Keratinocyte (primary cell): Measurements from ENCODE around the gene BMPR1B. TPM values are rescaled to one million over a fixed set of nuclear protein-coding genes. Genes with fewer than 3 reads are reported as not detected.

Experiments used
- DNase-seq: peaks from one replicate; pipeline ENCODE4 v3.0.0-alpha.2; 2011; ENCODE audit warnings: low read depth, missing footprints, low spot score
- FAIRE-seq: peaks from 2 replicates; lab custom pipeline; 2011; peaks lifted over from hg19 to GRCh38; lab: Jason Lieb, UNC
- H2AFZ ChIP-seq: 2 replicates; pipeline ENCODE4 v1.6.0; 2012; ENCODE audit warnings: low read length, control low read depth, inconsistent platforms; ENCODE audit not compliant: control insufficient read depth
- H3K27ac ChIP-seq: 2 replicates; pipeline ENCODE4 v1.5.1; 2011; ENCODE audit warnings: low read length; ENCODE audit not compliant: control insufficient read depth, insufficient read depth
- H3K27me3 ChIP-seq: 3 replicates; pipeline ENCODE4 v1.6.0; 2011; ENCODE audit warnings: low read length; ENCODE audit not compliant: control insufficient read depth, insufficient read depth; ENCODE audit errors: extremely low read depth
- H3K36me3 ChIP-seq, 2 experiments: 2 replicates in 1 of 2; 3 replicates in 1 of 2; pipeline ENCODE4 v1.5.1; 2011; ENCODE audit warnings: low read length in 2 of 2, mild to moderate bottlenecking in 1 of 2; ENCODE audit not compliant: control insufficient read depth in 2 of 2, insufficient read depth in 2 of 2; ENCODE audit errors: extremely low read depth in 1 of 2
- H3K4me1 ChIP-seq: 3 replicates; pipeline ENCODE4 v1.5.1; 2011; ENCODE audit warnings: low read length; ENCODE audit not compliant: control insufficient read depth, insufficient read depth; ENCODE audit errors: extremely low read depth
- H3K4me2 ChIP-seq: 3 replicates; pipeline ENCODE4 v1.6.0; 2011; ENCODE audit warnings: low read depth, low read length; ENCODE audit not compliant: control insufficient read depth, insufficient read depth; ENCODE audit errors: extremely low read depth
- H3K4me3 ChIP-seq, 3 experiments: fragments of 200-600 bp in 1 of 3; sonication (generic) in 1 of 3; 2 replicates in 2 of 3; 3 replicates in 1 of 3; pipeline ENCODE4 v1.5.1; 2011 to 2016; ENCODE audit warnings: low read length in 3 of 3, mild to moderate bottlenecking in 3 of 3, control low read depth in 2 of 3, inconsistent platforms in 1 of 3, low read depth in 1 of 3, mixed read lengths in 1 of 3, mixed run types in 1 of 3, moderate library complexity in 1 of 3; ENCODE audit not compliant: control insufficient read depth in 2 of 3, insufficient read depth in 2 of 3; ENCODE audit errors: extremely low read depth in 1 of 3
- H3K79me2 ChIP-seq: 2 replicates; pipeline ENCODE4 v1.6.0; 2012; ENCODE audit warnings: low read length; ENCODE audit not compliant: control insufficient read depth, insufficient read depth
- H3K9ac ChIP-seq: 3 replicates; pipeline ENCODE4 v1.6.0; 2011; ENCODE audit warnings: low read length; ENCODE audit not compliant: control insufficient read depth, insufficient read depth; ENCODE audit errors: extremely low read depth
- H3K9me1 ChIP-seq: 3 replicates; pipeline ENCODE4 v1.6.0; 2011; ENCODE audit warnings: low read length; ENCODE audit not compliant: control insufficient read depth, insufficient read depth; ENCODE audit errors: extremely low read depth
- H3K9me3 ChIP-seq: 2 replicates; pipeline ENCODE4 v1.5.1; 2012; ENCODE audit warnings: low read depth, low read length; ENCODE audit not compliant: control insufficient read depth
- H4K20me1 ChIP-seq: 3 replicates; pipeline ENCODE4 v1.6.0; 2011; ENCODE audit warnings: low read length; ENCODE audit not compliant: control insufficient read depth, insufficient read depth; ENCODE audit errors: extremely low read depth
- CTCF ChIP-seq, 3 experiments: IDR thresholded peaks in 1 of 3; conservative IDR thresholded peaks in 1 of 3; optimal IDR thresholded peaks in 1 of 3; 2 replicates in 2 of 3; 3 replicates in 1 of 3; pipeline versions ENCODE3 to v1.5.1; 2011; ENCODE audit warnings: low read length in 3 of 3, mild to moderate bottlenecking in 3 of 3, moderate library complexity in 2 of 3, control low read depth in 1 of 3, inconsistent platforms in 1 of 3; ENCODE audit not compliant: insufficient read depth in 2 of 3; ENCODE audit errors: extremely low read depth in 1 of 3
- EZH2 ChIP-seq: IDR thresholded peaks from one replicate; pipeline ENCODE4 v1.6.1; 2012; ENCODE audit warnings: inconsistent platforms, mild to moderate bottlenecking, low read length, moderate library complexity
- dilution Hi-C: fragments of 300-500 bp; cut with MboI; formaldehyde crosslinking; loops from one replicate; pipeline ENCODE4 v1.7.0; 2020; ENCODE audit warnings: low sequenced_read_pairs; ENCODE audit not compliant: extremely low pct_ligation_motif_present
- polyA plus RNA-seq, 5 experiments: library from polyadenylated mRNA; depleted of rRNA in 3 of 5; stranded (reverse) in 3 of 5; stranded (forward) in 1 of 5; unstranded in 1 of 5; fragments of >200 nt; gene quantifications; 1 replicate in 1 of 5; 2 replicates in 3 of 5; 3 replicates in 1 of 5; pipeline versions ENCODE4 v1.2.1 to v1.2.3, GENCODE V29; 2011 to 2012; ENCODE audit warnings: missing spikeins in 2 of 5, low read depth in 1 of 5, low replicate concordance in 1 of 5

BMPR1B gene
- polyA plus RNA-seq, 1 donor (not counting 4 experiments of a cell fraction or from before 2014, with no cell fraction given), result 0.89 TPM

- DNase-seq (no peak), FAIRE-seq (no peak)
- dilution Hi-C loops, result no loop called here
- Histone ChIP-seq H3K4me1 (no peaks in the 10 kb centered on the region), H3K4me2 (no peak overlapping the region), H3K9ac (no peak overlapping the region), H3K79me2 (no peaks in the 10 kb centered on the region), H3K27me3 (no peaks in the 10 kb centered on the region), H4K20me1 (no peaks in the 10 kb centered on the region), H3K4me3 (no peak overlapping the region), H3K9me1 (no peaks in the 10 kb centered on the region), H3K36me3 (no peaks in the 10 kb centered on the region), H2AFZ (no peak overlapping the region), H3K27ac (no peak overlapping the region), H3K9me3 (no peaks in the 10 kb centered on the region)
- TF ChIP-seq EZH2, result no peak
- TF ChIP-seq CTCF (optimal IDR thresholded peaks at IDR 0.05 in 1 of 3, IDR thresholded peaks at IDR 0.05 in 1 of 3, conservative IDR thresholded peaks at IDR 0.05 in 1 of 3; ENCODE audit: extremely low read depth in 1 of 3, insufficient read depth in 2 of 3, low read length in 3 of 3), result no peak
Observed at GRCh38 chr4:94880956-94881355, 123.2 kb downstream of the BMPR1B start.

- Histone ChIP-seq H3K9ac (no peak overlapping the region), H4K20me1 (no peaks in the 10 kb centered on the region), H3K27ac (no peak overlapping the region), H3K4me3 (no peak overlapping the region), H3K79me2 (no peaks in the 10 kb centered on the region), H3K9me3 (no peaks in the 10 kb centered on the region), H3K4me1 (no peaks in the 10 kb centered on the region), H3K4me2 (no peak overlapping the region), H2AFZ (no peak overlapping the region), H3K27me3 (no peaks in the 10 kb centered on the region), H3K36me3 (no peaks in the 10 kb centered on the region), H3K9me1 (no peaks in the 10 kb centered on the region)
- TF ChIP-seq CTCF (optimal IDR thresholded peaks at IDR 0.05 in 1 of 3, IDR thresholded peaks at IDR 0.05 in 1 of 3, conservative IDR thresholded peaks at IDR 0.05 in 1 of 3; ENCODE audit: extremely low read depth in 1 of 3, insufficient read depth in 2 of 3, low read length in 3 of 3) (no peak), EZH2 (no peak)
- FAIRE-seq (no peak), DNase-seq (no peak)
- dilution Hi-C loops, result no loop called here
Observed at GRCh38 chr4:94882756-94883155, 125.0 kb downstream of the BMPR1B start.
